ENCODE results near the gene RAB27A. TPM values are rescaled to one million over a fixed set of nuclear protein-coding genes. Genes with fewer than 3 reads are reported as not detected.

Gene RAB27A
- total and polyA plus RNA-seq, 2 of the 13 experiments (the other 11 are each of a cell fraction or from before 2014, with no cell fraction given), result 3.4 to 8.1 TPM

- TF ChIP-seq, protein P1, sequence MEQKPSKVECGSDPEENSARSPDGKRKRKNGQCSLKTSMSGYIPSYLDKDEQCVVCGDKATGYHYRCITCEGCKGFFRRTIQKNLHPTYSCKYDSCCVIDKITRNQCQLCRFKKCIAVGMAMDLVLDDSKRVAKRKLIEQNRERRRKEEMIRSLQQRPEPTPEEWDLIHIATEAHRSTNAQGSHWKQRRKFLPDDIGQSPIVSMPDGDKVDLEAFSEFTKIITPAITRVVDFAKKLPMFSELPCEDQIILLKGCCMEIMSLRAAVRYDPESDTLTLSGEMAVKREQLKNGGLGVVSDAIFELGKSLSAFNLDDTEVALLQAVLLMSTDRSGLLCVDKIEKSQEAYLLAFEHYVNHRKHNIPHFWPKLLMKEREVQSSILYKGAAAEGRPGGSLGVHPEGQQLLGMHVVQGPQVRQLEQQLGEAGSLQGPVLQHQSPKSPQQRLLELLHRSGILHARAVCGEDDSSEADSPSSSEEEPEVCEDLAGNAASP (CRISPR knock-in tag; IDR thresholded peaks at IDR 0.05; ENCODE audit: borderline replicate concordance), result peak; percentile 49
- TF ChIP-seq ZNF225 (CRISPR knock-in tag; IDR thresholded peaks at IDR 0.05) (no peak; the same call in 1 of the 2 replicates), MAFK (conservative IDR thresholded peaks at IDR 0.05 in 1 of 2, IDR thresholded peaks at IDR 0.05 in 1 of 2; ENCODE audit: low read length in 2 of 2) (no peak), SPEN (CRISPR knock-in tag; IDR thresholded peaks at IDR 0.05; ENCODE audit: low read depth) (peak; percentile 83; the same call in 1 of the 2 replicates), ZNF780A (CRISPR knock-in tag; IDR thresholded peaks at IDR 0.05) (peak; percentile 72; the same call in 1 of the 2 replicates), MYPOP (CRISPR knock-in tag; IDR thresholded peaks at IDR 0.05) (peak; percentile 82), CBX2 (IDR thresholded peaks at IDR 0.05; ENCODE audit: low read depth, low read length) (no peak), CBX2 (CRISPR knock-in tag; IDR thresholded peaks at IDR 0.05; ENCODE audit: low read depth) (no peak), NR0B2 (CRISPR knock-in tag; IDR thresholded peaks at IDR 0.05) (no peak; the same call in 1 of the 2 replicates), ZNF766 (CRISPR knock-in tag; IDR thresholded peaks at IDR 0.05; ENCODE audit: borderline replicate concordance) (0 out of 2 replicates have a peak, but pooled peaks have one; percentile 29), TCF7 (IDR thresholded peaks at IDR 0.05; ENCODE audit: low read depth) (no peak), KLF12 (CRISPR knock-in tag; IDR thresholded peaks at IDR 0.05; ENCODE audit: borderline replicate concordance) (no peak), CHCHD3 (CRISPR knock-in tag; IDR thresholded peaks at IDR 0.05) (no peak), ZNF160 (CRISPR knock-in tag; IDR thresholded peaks at IDR 0.05) (peak; percentile 82), PTBP1 (IDR thresholded peaks at IDR 0.05; ENCODE audit: low read depth, low read length, poor library complexity, severe bottlenecking) (peak; percentile 61)
- TF ChIP-seq, protein P2, sequence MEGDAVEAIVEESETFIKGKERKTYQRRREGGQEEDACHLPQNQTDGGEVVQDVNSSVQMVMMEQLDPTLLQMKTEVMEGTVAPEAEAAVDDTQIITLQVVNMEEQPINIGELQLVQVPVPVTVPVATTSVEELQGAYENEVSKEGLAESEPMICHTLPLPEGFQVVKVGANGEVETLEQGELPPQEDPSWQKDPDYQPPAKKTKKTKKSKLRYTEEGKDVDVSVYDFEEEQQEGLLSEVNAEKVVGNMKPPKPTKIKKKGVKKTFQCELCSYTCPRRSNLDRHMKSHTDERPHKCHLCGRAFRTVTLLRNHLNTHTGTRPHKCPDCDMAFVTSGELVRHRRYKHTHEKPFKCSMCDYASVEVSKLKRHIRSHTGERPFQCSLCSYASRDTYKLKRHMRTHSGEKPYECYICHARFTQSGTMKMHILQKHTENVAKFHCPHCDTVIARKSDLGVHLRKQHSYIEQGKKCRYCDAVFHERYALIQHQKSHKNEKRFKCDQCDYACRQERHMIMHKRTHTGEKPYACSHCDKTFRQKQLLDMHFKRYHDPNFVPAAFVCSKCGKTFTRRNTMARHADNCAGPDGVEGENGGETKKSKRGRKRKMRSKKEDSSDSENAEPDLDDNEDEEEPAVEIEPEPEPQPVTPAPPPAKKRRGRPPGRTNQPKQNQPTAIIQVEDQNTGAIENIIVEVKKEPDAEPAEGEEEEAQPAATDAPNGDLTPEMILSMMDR (CRISPR knock-in tag; IDR thresholded peaks at IDR 0.05), result peak; percentile 29
- TF ChIP-seq, protein P3, sequence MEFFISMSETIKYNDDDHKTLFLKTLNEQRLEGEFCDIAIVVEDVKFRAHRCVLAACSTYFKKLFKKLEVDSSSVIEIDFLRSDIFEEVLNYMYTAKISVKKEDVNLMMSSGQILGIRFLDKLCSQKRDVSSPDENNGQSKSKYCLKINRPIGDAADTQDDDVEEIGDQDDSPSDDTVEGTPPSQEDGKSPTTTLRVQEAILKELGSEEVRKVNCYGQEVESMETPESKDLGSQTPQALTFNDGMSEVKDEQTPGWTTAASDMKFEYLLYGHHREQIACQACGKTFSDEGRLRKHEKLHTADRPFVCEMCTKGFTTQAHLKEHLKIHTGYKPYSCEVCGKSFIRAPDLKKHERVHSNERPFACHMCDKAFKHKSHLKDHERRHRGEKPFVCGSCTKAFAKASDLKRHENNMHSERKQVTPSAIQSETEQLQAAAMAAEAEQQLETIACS (CRISPR knock-in tag; IDR thresholded peaks at IDR 0.05), result no peak
- TF ChIP-seq, protein P4, sequence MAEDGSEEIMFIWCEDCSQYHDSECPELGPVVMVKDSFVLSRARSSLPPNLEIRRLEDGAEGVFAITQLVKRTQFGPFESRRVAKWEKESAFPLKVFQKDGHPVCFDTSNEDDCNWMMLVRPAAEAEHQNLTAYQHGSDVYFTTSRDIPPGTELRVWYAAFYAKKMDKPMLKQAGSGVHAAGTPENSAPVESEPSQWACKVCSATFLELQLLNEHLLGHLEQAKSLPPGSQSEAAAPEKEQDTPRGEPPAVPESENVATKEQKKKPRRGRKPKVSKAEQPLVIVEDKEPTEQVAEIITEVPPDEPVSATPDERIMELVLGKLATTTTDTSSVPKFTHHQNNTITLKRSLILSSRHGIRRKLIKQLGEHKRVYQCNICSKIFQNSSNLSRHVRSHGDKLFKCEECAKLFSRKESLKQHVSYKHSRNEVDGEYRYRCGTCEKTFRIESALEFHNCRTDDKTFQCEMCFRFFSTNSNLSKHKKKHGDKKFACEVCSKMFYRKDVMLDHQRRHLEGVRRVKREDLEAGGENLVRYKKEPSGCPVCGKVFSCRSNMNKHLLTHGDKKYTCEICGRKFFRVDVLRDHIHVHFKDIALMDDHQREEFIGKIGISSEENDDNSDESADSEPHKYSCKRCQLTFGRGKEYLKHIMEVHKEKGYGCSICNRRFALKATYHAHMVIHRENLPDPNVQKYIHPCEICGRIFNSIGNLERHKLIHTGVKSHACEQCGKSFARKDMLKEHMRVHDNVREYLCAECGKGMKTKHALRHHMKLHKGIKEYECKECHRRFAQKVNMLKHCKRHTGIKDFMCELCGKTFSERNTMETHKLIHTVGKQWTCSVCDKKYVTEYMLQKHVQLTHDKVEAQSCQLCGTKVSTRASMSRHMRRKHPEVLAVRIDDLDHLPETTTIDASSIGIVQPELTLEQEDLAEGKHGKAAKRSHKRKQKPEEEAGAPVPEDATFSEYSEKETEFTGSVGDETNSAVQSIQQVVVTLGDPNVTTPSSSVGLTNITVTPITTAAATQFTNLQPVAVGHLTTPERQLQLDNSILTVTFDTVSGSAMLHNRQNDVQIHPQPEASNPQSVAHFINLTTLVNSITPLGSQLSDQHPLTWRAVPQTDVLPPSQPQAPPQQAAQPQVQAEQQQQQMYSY (CRISPR knock-in tag; IDR thresholded peaks at IDR 0.05), result peak; percentile 74; the same call in 1 of the 2 replicates
Observed at GRCh38 chr15:55318588-55319494, 29.2 kb upstream of the RAB27A start, which contains the start of the genes PIGB and PIGBOS1 (continued).
